Heart left ventricle (tissue), 16 donors: ENCODE data around the gene AHSG. TPM values are rescaled to one million over a fixed set of nuclear protein-coding genes. Genes with fewer than 3 reads are reported as not detected.

ENCODE experiments used
- ATAC-seq, 4 donors: fragments of 200-7000 bp; cut with Tn5 transposase; one replicate each; pipeline ENCODE4 v1.9.1; 2020 to 2022; ENCODE audit warnings: moderate library complexity in 4 of 4, mild to moderate bottlenecking in 3 of 4, moderate number of reproducible peaks in 1 of 4
- DNase-seq, 5 donors: peaks; one replicate each; pipeline ENCODE4 v3.0.0-alpha.2; 2020
- H3K27ac ChIP-seq, 12 donors: fragments of 200-600 bp; sonication (generic) in 4 of 12; one replicate each; pipeline versions ENCODE4 v1.5.0 to v1.8.0; 2016 to 2022; ENCODE audit warnings: mild to moderate bottlenecking in 2 of 12
- H3K27me3 ChIP-seq, 9 donors: fragments of 200-600 bp; sonication (generic) in 2 of 9; one replicate each; pipeline versions ENCODE4 v1.5.1 to v1.8.0; 2016 to 2022; ENCODE audit warnings: mild to moderate bottlenecking in 3 of 9
- H3K36me3 ChIP-seq, 9 donors: fragments of 200-600 bp; sonication (generic) in 2 of 9; one replicate each; pipeline versions ENCODE4 v1.5.0 to v1.8.0; 2018 to 2022; ENCODE audit warnings: mild to moderate bottlenecking in 2 of 9
- H3K4me1 ChIP-seq, 12 donors: fragments of 200-600 bp; sonication (generic) in 4 of 12; one replicate each; pipeline versions ENCODE4 v1.5.0 to v1.8.0; 2016 to 2022; ENCODE audit warnings: mild to moderate bottlenecking in 3 of 12
- H3K4me3 ChIP-seq, 12 donors: fragments of 200-600 bp; sonication (generic) in 4 of 12; one replicate each; pipeline versions ENCODE4 v1.5.0 to v1.8.0; 2017 to 2022; ENCODE audit warnings: mild to moderate bottlenecking in 9 of 12, moderate library complexity in 4 of 12
- H3K9me3 ChIP-seq, 12 donors: fragments of 200-600 bp; sonication (generic) in 4 of 12; one replicate each; pipeline versions ENCODE4 v1.5.0 to v1.8.0; 2016 to 2022; ENCODE audit warnings: mild to moderate bottlenecking in 1 of 12
- CTCF ChIP-seq, 12 donors: fragments of 200-600 bp; sonication (generic) in 4 of 12; IDR thresholded peaks; one replicate each; pipeline versions ENCODE4 v1.5.0 to v1.8.0; 2018 to 2022; ENCODE audit warnings: antibody characterized with exemption in 12 of 12, mild to moderate bottlenecking in 5 of 12
- POLR2A ChIP-seq, 2 donors: fragments of 450-650 bp; IDR thresholded peaks; one replicate each; pipeline ENCODE4 v1.6.1; 2017; ENCODE audit warnings: antibody characterized with exemption in 2 of 2, mild to moderate bottlenecking in 2 of 2, moderate library complexity in 2 of 2
- WGBS, 4 donors: extraction: QIAGEN DNeasy Blood & Tissue Kit in 2 of 4; methylation state at CpG; one replicate each; pipeline versions ENCODE4 v1.1.5 to v1.1.7; 2013 to 2018; 5-methylcytosine and 5-hydroxymethylcytosine counted together
- intact Hi-C, 10 donors: fragments of 100-400 bp; cut with DNase I; formaldehyde crosslinking; loops; one replicate each; pipeline versions ENCODE4 v1.11.1 to v1.14.2; 2022
- polyA plus RNA-seq, 2 donors: library from polyadenylated mRNA; stranded (reverse); fragments of 200-250 nt; gene quantifications; one replicate each; pipeline ENCODE4 v1.2.3, GENCODE V29; 2013
- total RNA-seq, 9 donors: library from RNA; depleted of rRNA in 2 of 9; stranded (reverse); fragments of >200 nt in 2 of 9; fragmentation: NEBNext Ultra II Directional in 3 of 9; extraction: Animal tissue kit (Norgen Biotek cat#: 25700) in 3 of 9; gene quantifications; one replicate each; pipeline versions ENCODE4 v1.1.0 to v1.2.4, GENCODE V29; 2016 to 2023
- donor health status: ischemic (EF 13 %, LVEDD 7.1; RV severe dilation, severe dysfunction).
- donor health status: healthy with polysubstance abuse.
- donor health status: DM: no; HTN: yes; CAD: no.
- donor health status: DM: no; HTN: no; CAD: no.
- donor health status: ischemic (EF 25% LVEDD 6.9; RV normal size, moderate dysfunction).
- donor health status: ischemic (EF 25% LVEDD 5.7; RV mildly dilated, moderate dysfunction).
- donor health status: healthy.
- donor health status: DM: yes; HTN: yes; CAD: no.
- donor health status: ischemic (EF 35%, LVEDD 5.7; RV mildly dilated, moderate dysfunction).
- donor health status: nonischemic (EF 11% LVEDD 7.7; RV severe dilation, severe dysfunction).
- donor health status: DM: yes; HTN: yes; CAD: no.
- donor health status: PGD.
- donor health status: ischemic (EF 29% LVEDD 5.4; RV normal size, mild dysfunction).
- donor health status: nonischemic (EF 23%, LVEDD 6.1; RV moderate dilation, normal function).

Gene AHSG
- total and polyA plus RNA-seq, 11 donors, result 0.06 TPM; not detected in 10

- Histone ChIP-seq H3K36me3 (no peaks in the 10 kb centered on the region), H3K4me1 (peaks cover 0 to 2% (median 0%) of the 10 kb centered on the region in 12 donors), H3K27ac (no peak overlapping the region), H3K9me3 (no peaks in the 10 kb centered on the region), H3K27me3 (peaks cover 0 to 7% (median 0%) of the 10 kb centered on the region in 9 donors), H3K4me3 (no peak overlapping the region)
- ATAC-seq (no peak), DNase-seq (no peak)
- 82 to 89% (median 86%) methylated on average over 4 of the region's 4 CpGs for WGBS, 4 donors
- intact Hi-C loops, result no loop called here
- TF ChIP-seq CTCF (IDR thresholded peaks at IDR 0.05), result no peak
- no peak for TF ChIP-seq POLR2A (IDR thresholded peaks at IDR 0.05)
Measured at GRCh38 chr3:186646106-186646505, 33.2 kb downstream of the AHSG start.

- Histone ChIP-seq H3K27ac (no peak overlapping the region), H3K4me1 (no peaks in the 10 kb centered on the region), H3K4me3 (no peak overlapping the region), H3K36me3 (no peaks in the 10 kb centered on the region), H3K9me3 (no peaks in the 10 kb centered on the region), H3K27me3 (peaks cover 0 to 7% (median 0%) of the 10 kb centered on the region in 9 donors)
- ATAC-seq (no peak), DNase-seq (no peak)
- no peak for TF ChIP-seq POLR2A (IDR thresholded peaks at IDR 0.05)
- TF ChIP-seq CTCF (IDR thresholded peaks at IDR 0.05), result no peak
- 77 to 94% (median 85%) methylated on average over 1 of the region's 1 CpG for WGBS, 4 donors
- intact Hi-C loops, result no loop called here
Measured at GRCh38 chr3:186646841-186647240, 34.0 kb downstream of the AHSG start.

GRCh38 chr3:186648851-186649250 is 36.0 kb downstream of the AHSG start:
- intact Hi-C loops, result no loop called here
- H3K27me3 ChIP-seq, result peaks cover 0 to 7% (median 0%) of the 10 kb centered on the region in 9 donors
- no peaks in the 10 kb centered on the region for H3K36me3 ChIP-seq
- 85 to 88% (median 87%) methylated on average over 1 of the region's 1 CpG for WGBS, 4 donors
- H3K4me1 ChIP-seq, result no peaks in the 10 kb centered on the region
- DNase-seq (no peak), ATAC-seq (no peak)
- TF ChIP-seq CTCF (IDR thresholded peaks at IDR 0.05) (no peak), POLR2A (IDR thresholded peaks at IDR 0.05) (no peak)
- H3K27ac ChIP-seq, result no peak overlapping the region
- H3K9me3 ChIP-seq, result no peaks in the 10 kb centered on the region
- no peak overlapping the region for H3K4me3 ChIP-seq

GRCh38 chr3:186651678-186652215 is 38.9 kb downstream of the AHSG start:
- H3K36me3 ChIP-seq, result no peaks in the 10 kb centered on the region
- DNase-seq, result no peak
- H3K4me1 ChIP-seq, result no peaks in the 10 kb centered on the region
- peaks cover 0 to 13% (median 0%) of the 10 kb centered on the region in 9 donors for H3K27me3 ChIP-seq
- H3K27ac ChIP-seq, result no peak overlapping the region
- H3K4me3 ChIP-seq, result no peak overlapping the region
- H3K9me3 ChIP-seq, result no peaks in the 10 kb centered on the region
- TF ChIP-seq POLR2A (IDR thresholded peaks at IDR 0.05) (no peak), CTCF (IDR thresholded peaks at IDR 0.05) (no peak)
- intact Hi-C loops, result no loop called here
- 84 to 92% (median 86%) methylated on average over 3 of the region's 3 CpGs for WGBS, 4 donors
- no peak for ATAC-seq
